Brain pericyte (primary cell): ENCODE data around the gene OR2T4.

Source experiments
- DNase-seq: peaks from one replicate; pipeline ENCODE4 v3.0.0-alpha.2; 2012; ENCODE audit warnings: low read depth, low spot score

The OR2T4 gene

GRCh38 chr1:248361121-248361715 lies at the start of gene OR2T4:
Gene OR2T4 (plus strand): TSS chr1:248361665. CDS start chr1:248361665, 0 bp downstream.
- DNase-seq, result no peak

- DNase-seq, result no peak
These were observed 44.7 kb upstream of the OR2T4 start for GRCh38 chr1:248316796-248317195.

- no peak for DNase-seq
These were observed 37.0 kb upstream of the OR2T4 start, which contains the start of gene OR2M7 for GRCh38 chr1:248324468-248324867. Gene OR2M7 (minus strand): TSS chr1:248324568. CDS start chr1:248324568, 0 bp downstream.

GRCh38 chr1:248343451-248343850 lies 18.0 kb upstream of the OR2T4 start:
- no peak for DNase-seq

- no peak for DNase-seq
These were observed 13.0 kb upstream of the OR2T4 start, which contains the start of gene OR14C36 for GRCh38 chr1:248348475-248348874. Gene OR14C36 (plus strand): TSS chr1:248348775. CDS start chr1:248348775, 0 bp downstream.

GRCh38 chr1:248359415-248359814 lies 2.0 kb upstream of the OR2T4 start:
- no peak for DNase-seq

GRCh38 chr1:248366609-248367008 lies 5.1 kb downstream of the OR2T4 start:
- DNase-seq, result no peak

GRCh38 chr1:248372394-248372793 lies 10.9 kb downstream of the OR2T4 start:
- no peak for DNase-seq

- DNase-seq, result no peak
These were observed 12.3 kb downstream of the OR2T4 start for GRCh38 chr1:248373761-248374160.

- no peak for DNase-seq
These were observed 14.0 kb downstream of the OR2T4 start, which contains the start of gene OR2T6 for GRCh38 chr1:248375446-248375845. Gene OR2T6 (plus strand): TSS chr1:248375746. CDS start chr1:248387609, 11,863 bp downstream.

- no peak for DNase-seq
These were observed 15.5 kb downstream of the OR2T4 start for GRCh38 chr1:248376916-248377315.

- DNase-seq, result no peak
These were observed 19.4 kb downstream of the OR2T4 start for GRCh38 chr1:248380854-248381253.

GRCh38 chr1:248388426-248388825 lies 27.0 kb downstream of the OR2T4 start:
- no peak for DNase-seq

GRCh38 chr1:248393050-248393449 lies 31.6 kb downstream of the OR2T4 start:
- DNase-seq, result no peak

- no peak for DNase-seq
These were observed 41.3 kb downstream of the OR2T4 start, which contains the start of gene OR2T1 for GRCh38 chr1:248402748-248403147. Gene OR2T1 (plus strand): TSS chr1:248403048. CDS start chr1:248406148, 3,100 bp downstream.

GRCh38 chr1:248404024-248404423 lies 42.6 kb downstream of the OR2T4 start:
- DNase-seq, result no peak

- DNase-seq, result no peak
These were observed 45.5 kb downstream of the OR2T4 start for GRCh38 chr1:248406721-248407692.
